CD14-positive monocyte (primary cell): ENCODE measurements around the gene SLC10A4. TPM values are rescaled to one million over a fixed set of nuclear protein-coding genes. Genes with fewer than 3 reads are reported as not detected.

Source experiments
- DNase-seq, 3 donors: peaks; one replicate each; pipeline ENCODE4 v3.0.0-alpha.2; 2011 to 2022
- H2AFZ ChIP-seq: 2 replicates; pipeline ENCODE4 v1.6.0; 2012; ENCODE audit warnings: mild to moderate bottlenecking, low read depth, low read length, inconsistent platforms; ENCODE audit not compliant: insufficient read depth, poor library complexity, severe bottlenecking
- H3K27ac ChIP-seq, 2 donors: 1 replicate in 1 of 2; 2 replicates in 1 of 2; pipeline ENCODE4 v1.5.1; 2012 to 2013; ENCODE audit warnings: low read length in 2 of 2, control low read depth in 1 of 2, inconsistent platforms in 1 of 2, low read depth in 1 of 2, mild to moderate bottlenecking in 1 of 2
- H3K27me3 ChIP-seq, 2 donors: one replicate each; pipeline versions ENCODE4 v1.6.0 to v1.6.1; 2011 to 2013; ENCODE audit warnings: low read length in 2 of 2; ENCODE audit not compliant: control insufficient read depth in 2 of 2, insufficient read depth in 2 of 2
- H3K36me3 ChIP-seq, 2 donors: replicated peaks in 1 of 2; 1 replicate in 1 of 2; 2 replicates in 1 of 2; pipeline versions ENCODE4 v1.5.1 to v1.6.1; 2012 to 2013; ENCODE audit warnings: low read length in 2 of 2, control low read depth in 1 of 2, inconsistent platforms in 1 of 2, mild to moderate bottlenecking in 1 of 2; ENCODE audit not compliant: insufficient read depth in 2 of 2, control insufficient read depth in 1 of 2
- H3K4me1 ChIP-seq, 2 donors: 1 replicate in 1 of 2; 2 replicates in 1 of 2; pipeline versions ENCODE4 v1.5.1 to v1.6.1; 2012 to 2013; ENCODE audit warnings: low read length in 2 of 2, control low read depth in 1 of 2, inconsistent platforms in 1 of 2, mild to moderate bottlenecking in 1 of 2, moderate library complexity in 1 of 2; ENCODE audit not compliant: insufficient read depth in 2 of 2, control insufficient read depth in 1 of 2
- H3K4me2 ChIP-seq: replicated peaks from 2 replicates; pipeline ENCODE3; 2012; ENCODE audit warnings: low read length, moderate library complexity, mild to moderate bottlenecking; ENCODE audit not compliant: poor library complexity, severe bottlenecking; ENCODE audit errors: extremely low read depth
- H3K4me3 ChIP-seq, 3 experiments: fragments of 200-600 bp in 1 of 3; sonication (generic) in 1 of 3; replicated peaks in 1 of 3; 1 replicate in 2 of 3; 2 replicates in 1 of 3; pipeline ENCODE4 v1.5.1; 2011 to 2013; ENCODE audit warnings: low read length in 3 of 3, mild to moderate bottlenecking in 3 of 3, control low read depth in 2 of 3, low read depth in 2 of 3, inconsistent platforms in 1 of 3, moderate library complexity in 1 of 3
- H3K79me2 ChIP-seq: 2 replicates; pipeline ENCODE4 v1.6.0; 2012; ENCODE audit warnings: mild to moderate bottlenecking, control low read depth, inconsistent platforms, low read length, moderate library complexity; ENCODE audit not compliant: insufficient read depth
- H3K9ac ChIP-seq: 2 replicates; pipeline ENCODE4 v1.6.0; 2017; ENCODE audit warnings: low read length, mild to moderate bottlenecking; ENCODE audit not compliant: insufficient read depth, poor library complexity, severe bottlenecking
- H3K9me3 ChIP-seq, 2 donors: replicated peaks in 1 of 2; 1 replicate in 1 of 2; 2 replicates in 1 of 2; pipeline versions ENCODE4 v1.5.1 to v1.6.1; 2012 to 2013; ENCODE audit warnings: low read length in 2 of 2, control low read depth in 1 of 2; ENCODE audit not compliant: control insufficient read depth in 1 of 2, insufficient read depth in 1 of 2
- H4K20me1 ChIP-seq: 2 replicates; pipeline ENCODE4 v1.6.0; 2012; ENCODE audit warnings: mild to moderate bottlenecking, low read length, control low read depth, moderate library complexity; ENCODE audit not compliant: insufficient read depth
- H3K27ac Mint-ChIP-seq, 7 donors: one replicate each; pipeline ENCODE4 v1.8.0; 2020; ENCODE audit warnings: mild to moderate bottlenecking in 7 of 7, mixed read lengths in 7 of 7, moderate library complexity in 6 of 7, inconsistent platforms in 2 of 7
- H3K27me3 Mint-ChIP-seq, 3 donors: one replicate each; pipeline ENCODE4 v1.8.0; 2021 to 2022; ENCODE audit warnings: low read depth in 3 of 3, mild to moderate bottlenecking in 3 of 3, mixed read lengths in 3 of 3, moderate library complexity in 3 of 3, inconsistent platforms in 1 of 3
- H3K36me3 Mint-ChIP-seq, 2 donors: one replicate each; pipeline ENCODE4 v1.8.0; 2020; ENCODE audit warnings: mixed read lengths in 2 of 2, inconsistent platforms in 1 of 2, mild to moderate bottlenecking in 1 of 2
- H3K4me1 Mint-ChIP-seq: one replicate; pipeline ENCODE4 v1.8.0; 2020; ENCODE audit warnings: mild to moderate bottlenecking, mixed read lengths
- H3K4me3 Mint-ChIP-seq, 2 donors: one replicate each; pipeline ENCODE4 v1.8.0; 2020; ENCODE audit warnings: mild to moderate bottlenecking in 2 of 2, mixed read lengths in 2 of 2, moderate library complexity in 1 of 2
- H3K9me3 Mint-ChIP-seq, 7 donors: one replicate each; pipeline ENCODE4 v1.8.0; 2020 to 2022; ENCODE audit warnings: mixed read lengths in 7 of 7, mild to moderate bottlenecking in 6 of 7, moderate library complexity in 6 of 7, inconsistent platforms in 2 of 7
- WGBS: methylation state at CpG from one replicate; pipeline ENCODE4 v1.1.5; 2013; ENCODE audit warnings: missing lambda C conversion rate; ENCODE audit not compliant: insufficient coverage; 5-methylcytosine and 5-hydroxymethylcytosine counted together
- intact Hi-C, 2 donors: fragments of 100-400 bp; cut with micrococcal nuclease; formaldehyde crosslinking; loops; one replicate each; pipeline versions ENCODE4 v1.15.0 to v1.15.1; 2023
- polyA plus RNA-seq, 3 donors: library from polyadenylated mRNA; depleted of rRNA in 1 of 3; unstranded in 2 of 3; stranded (reverse) in 1 of 3; fragments of 300-500 nt in 2 of 3; fragments of >200 nt in 1 of 3; fragmentation: Illumina TruSeq in 2 of 3; gene quantifications; 1 replicate in 2 of 3; 2 replicates in 1 of 3; pipeline ENCODE4 v1.2.3, GENCODE V29; 2012 to 2021
- TF ChIP-seq, protein P1 (sequence below): fragments of 200-600 bp; IDR thresholded peaks from one replicate; pipeline ENCODE4 v1.8.0; 2022; ENCODE audit warnings: antibody characterized with exemption, mild to moderate bottlenecking

SLC10A4 gene
- polyA plus RNA-seq, 3 donors, result not detected

DNA sequence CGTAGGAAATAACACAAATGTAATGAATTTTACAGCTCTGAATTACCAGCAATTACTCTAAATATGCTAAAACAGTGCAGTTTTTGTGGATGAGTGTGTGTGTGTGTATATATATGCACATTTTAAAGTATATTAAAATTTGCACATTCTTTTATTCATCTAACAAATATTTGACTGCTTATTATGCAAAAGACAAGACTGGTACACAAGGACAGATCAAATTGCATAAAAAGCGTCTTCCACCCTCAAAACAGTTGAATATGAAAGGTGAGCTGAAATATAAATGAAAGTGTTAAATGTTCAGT lies 20.8 kb downstream of the SLC10A4 start:
- Histone ChIP-seq H3K36me3 (peaks cover 84 to 97% of the 10 kb centered on the region in 2 donors), H2AFZ (no peak overlapping the region), H3K27me3 (no peaks in the 10 kb centered on the region), H3K9ac (no peak overlapping the region), H3K4me3 (no peak overlapping the region), H3K9me3 (no peaks in the 10 kb centered on the region), H3K4me1 (no peaks in the 10 kb centered on the region), H4K20me1 (no peaks in the 10 kb centered on the region), H3K27ac (no peak overlapping the region), H3K79me2 (no peaks in the 10 kb centered on the region), H3K4me2 (no peak overlapping the region)
- Mint-ChIP-seq H3K27ac (no peak overlapping the region), H3K27me3 (peaks cover 0 to 1% (median 0%) of the 10 kb centered on the region in 3 donors), H3K4me3 (no peak overlapping the region), H3K36me3 (peaks cover 60 to 62% of the 10 kb centered on the region in 2 donors), H3K4me1 (no peaks in the 10 kb centered on the region), H3K9me3 (no peaks in the 10 kb centered on the region)
- TF ChIP-seq, protein P1, sequence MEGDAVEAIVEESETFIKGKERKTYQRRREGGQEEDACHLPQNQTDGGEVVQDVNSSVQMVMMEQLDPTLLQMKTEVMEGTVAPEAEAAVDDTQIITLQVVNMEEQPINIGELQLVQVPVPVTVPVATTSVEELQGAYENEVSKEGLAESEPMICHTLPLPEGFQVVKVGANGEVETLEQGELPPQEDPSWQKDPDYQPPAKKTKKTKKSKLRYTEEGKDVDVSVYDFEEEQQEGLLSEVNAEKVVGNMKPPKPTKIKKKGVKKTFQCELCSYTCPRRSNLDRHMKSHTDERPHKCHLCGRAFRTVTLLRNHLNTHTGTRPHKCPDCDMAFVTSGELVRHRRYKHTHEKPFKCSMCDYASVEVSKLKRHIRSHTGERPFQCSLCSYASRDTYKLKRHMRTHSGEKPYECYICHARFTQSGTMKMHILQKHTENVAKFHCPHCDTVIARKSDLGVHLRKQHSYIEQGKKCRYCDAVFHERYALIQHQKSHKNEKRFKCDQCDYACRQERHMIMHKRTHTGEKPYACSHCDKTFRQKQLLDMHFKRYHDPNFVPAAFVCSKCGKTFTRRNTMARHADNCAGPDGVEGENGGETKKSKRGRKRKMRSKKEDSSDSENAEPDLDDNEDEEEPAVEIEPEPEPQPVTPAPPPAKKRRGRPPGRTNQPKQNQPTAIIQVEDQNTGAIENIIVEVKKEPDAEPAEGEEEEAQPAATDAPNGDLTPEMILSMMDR, result no peak
- intact Hi-C loops, result no loop called here
- WGBS, result no CpG with 5 or more reads among the region's 2 CpGs
- no peak for DNase-seq

DNA sequence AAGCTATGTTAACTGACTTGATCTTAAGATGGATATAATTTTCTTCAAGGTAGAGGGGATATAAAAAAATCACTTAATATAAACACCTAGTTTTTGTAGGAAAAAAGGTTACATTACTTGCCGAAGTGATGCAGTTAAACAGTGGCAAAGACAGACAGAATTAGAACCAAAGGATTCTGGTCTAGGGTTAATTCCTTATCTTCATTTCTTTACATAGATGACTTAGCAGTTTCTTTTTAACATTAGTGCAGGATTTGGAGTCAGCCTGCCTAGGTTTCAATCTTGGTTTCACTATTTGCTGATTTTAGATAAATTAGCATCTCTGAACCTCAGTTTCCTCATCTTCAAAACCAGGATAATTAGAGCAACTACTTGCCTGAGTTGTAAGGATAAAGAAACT lies 21.2 kb downstream of the SLC10A4 start:
- H3K9ac ChIP-seq, result no peak overlapping the region
- intact Hi-C loops, result no loop called here
- H3K79me2 ChIP-seq, result no peaks in the 10 kb centered on the region
- no peak overlapping the region for H3K27ac ChIP-seq
- H3K4me3 Mint-ChIP-seq, result no peak overlapping the region
- H3K4me1 ChIP-seq, result no peaks in the 10 kb centered on the region
- no peaks in the 10 kb centered on the region for H3K9me3 Mint-ChIP-seq
- H3K36me3 ChIP-seq, result peaks cover 84 to 97% of the 10 kb centered on the region in 2 donors
- TF ChIP-seq, protein P1, result no peak
- no peaks in the 10 kb centered on the region for H3K4me1 Mint-ChIP-seq
- H2AFZ ChIP-seq, result no peak overlapping the region
- peaks cover 0 to 1% (median 0%) of the 10 kb centered on the region in 3 donors for H3K27me3 Mint-ChIP-seq
- no peaks in the 10 kb centered on the region for H3K9me3 ChIP-seq
- no peaks in the 10 kb centered on the region for H3K27me3 ChIP-seq
- no peak for DNase-seq
- no CpG with 5 or more reads among the region's 1 CpG for WGBS
- H3K4me3 ChIP-seq, result no peak overlapping the region
- no peaks in the 10 kb centered on the region for H4K20me1 ChIP-seq
- no peak overlapping the region for H3K4me2 ChIP-seq
- H3K36me3 Mint-ChIP-seq, result peaks cover 58 to 62% of the 10 kb centered on the region in 2 donors
- no peak overlapping the region for H3K27ac Mint-ChIP-seq
